ENCODE data around the gene FYB1. TPM values are rescaled to one million over a fixed set of nuclear protein-coding genes. Genes with fewer than 3 reads are reported as not detected.
A peak's percentile ranks its signal among the peaks of the same experiment; 100 is the strongest.

The FYB1 gene
- total RNA-seq, 1 experiment from 2014 or later: 0.46 TPM

DNA sequence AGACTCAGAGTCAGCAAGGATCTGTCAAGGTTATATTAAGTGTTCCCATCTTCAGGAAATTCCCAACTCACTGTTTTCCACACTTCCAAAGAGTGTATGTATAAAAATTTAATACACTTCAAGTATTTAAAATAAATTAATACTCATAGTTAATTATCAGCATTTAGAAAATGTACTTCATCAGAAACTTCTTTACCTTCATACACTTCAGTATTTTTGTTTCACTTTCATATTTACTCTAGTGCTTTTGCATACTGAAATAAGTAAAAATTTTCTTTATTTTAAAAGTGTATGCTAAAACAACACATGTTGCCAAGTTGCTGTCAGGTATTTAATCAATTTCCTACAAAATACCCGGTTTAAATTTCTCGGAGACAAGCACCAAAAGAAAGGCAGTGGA is 161.6 kb downstream of the FYB1 start:
- no peak for DNase-seq (ENCODE audit: low read depth, low spot score)
- Histone ChIP-seq H3K27ac (ENCODE audit: low read length) (peak overlapping the region; percentile 64; the same call in 1 of the 2 replicates), H3K4me1 (ENCODE audit: control insufficient read depth, insufficient read depth, low read length) (peaks cover 3% of the 10 kb centered on the region; the same call in 1 of the 2 replicates), H3K27me3 (ENCODE audit: control insufficient read depth, insufficient read depth, low read length) (no peaks in the 10 kb centered on the region), H3K9me3 (ENCODE audit: control insufficient read depth, insufficient read depth, low read depth, low read length) (no peaks in the 10 kb centered on the region), H3K36me3 (ENCODE audit: control insufficient read depth, insufficient read depth, low read length) (no peaks in the 10 kb centered on the region), H3K4me3 (ENCODE audit: low read depth in 2 of 2, low read length in 2 of 2) (peak overlapping the region; percentile 12 to 20; a peak in 3 of 4 replicates)
- POLR2A ChIA-PET: no interaction called here
- TF ChIP-seq, protein P1, sequence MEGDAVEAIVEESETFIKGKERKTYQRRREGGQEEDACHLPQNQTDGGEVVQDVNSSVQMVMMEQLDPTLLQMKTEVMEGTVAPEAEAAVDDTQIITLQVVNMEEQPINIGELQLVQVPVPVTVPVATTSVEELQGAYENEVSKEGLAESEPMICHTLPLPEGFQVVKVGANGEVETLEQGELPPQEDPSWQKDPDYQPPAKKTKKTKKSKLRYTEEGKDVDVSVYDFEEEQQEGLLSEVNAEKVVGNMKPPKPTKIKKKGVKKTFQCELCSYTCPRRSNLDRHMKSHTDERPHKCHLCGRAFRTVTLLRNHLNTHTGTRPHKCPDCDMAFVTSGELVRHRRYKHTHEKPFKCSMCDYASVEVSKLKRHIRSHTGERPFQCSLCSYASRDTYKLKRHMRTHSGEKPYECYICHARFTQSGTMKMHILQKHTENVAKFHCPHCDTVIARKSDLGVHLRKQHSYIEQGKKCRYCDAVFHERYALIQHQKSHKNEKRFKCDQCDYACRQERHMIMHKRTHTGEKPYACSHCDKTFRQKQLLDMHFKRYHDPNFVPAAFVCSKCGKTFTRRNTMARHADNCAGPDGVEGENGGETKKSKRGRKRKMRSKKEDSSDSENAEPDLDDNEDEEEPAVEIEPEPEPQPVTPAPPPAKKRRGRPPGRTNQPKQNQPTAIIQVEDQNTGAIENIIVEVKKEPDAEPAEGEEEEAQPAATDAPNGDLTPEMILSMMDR (IDR thresholded peaks at IDR 0.05): no peak
- TF ChIP-seq POLR2AphosphoS5 (IDR thresholded peaks at IDR 0.05; ENCODE audit: low read depth, low read length): no peak
- no peak for TF ChIP-seq SIN3A (IDR thresholded peaks at IDR 0.05; ENCODE audit: borderline replicate concordance, insufficient read depth, low read depth, low read length)
- TF ChIP-seq TCF7L2 (IDR thresholded peaks at IDR 0.05; ENCODE audit: low read depth, low read length): no peak
- TF ChIP-seq, protein P2, sequence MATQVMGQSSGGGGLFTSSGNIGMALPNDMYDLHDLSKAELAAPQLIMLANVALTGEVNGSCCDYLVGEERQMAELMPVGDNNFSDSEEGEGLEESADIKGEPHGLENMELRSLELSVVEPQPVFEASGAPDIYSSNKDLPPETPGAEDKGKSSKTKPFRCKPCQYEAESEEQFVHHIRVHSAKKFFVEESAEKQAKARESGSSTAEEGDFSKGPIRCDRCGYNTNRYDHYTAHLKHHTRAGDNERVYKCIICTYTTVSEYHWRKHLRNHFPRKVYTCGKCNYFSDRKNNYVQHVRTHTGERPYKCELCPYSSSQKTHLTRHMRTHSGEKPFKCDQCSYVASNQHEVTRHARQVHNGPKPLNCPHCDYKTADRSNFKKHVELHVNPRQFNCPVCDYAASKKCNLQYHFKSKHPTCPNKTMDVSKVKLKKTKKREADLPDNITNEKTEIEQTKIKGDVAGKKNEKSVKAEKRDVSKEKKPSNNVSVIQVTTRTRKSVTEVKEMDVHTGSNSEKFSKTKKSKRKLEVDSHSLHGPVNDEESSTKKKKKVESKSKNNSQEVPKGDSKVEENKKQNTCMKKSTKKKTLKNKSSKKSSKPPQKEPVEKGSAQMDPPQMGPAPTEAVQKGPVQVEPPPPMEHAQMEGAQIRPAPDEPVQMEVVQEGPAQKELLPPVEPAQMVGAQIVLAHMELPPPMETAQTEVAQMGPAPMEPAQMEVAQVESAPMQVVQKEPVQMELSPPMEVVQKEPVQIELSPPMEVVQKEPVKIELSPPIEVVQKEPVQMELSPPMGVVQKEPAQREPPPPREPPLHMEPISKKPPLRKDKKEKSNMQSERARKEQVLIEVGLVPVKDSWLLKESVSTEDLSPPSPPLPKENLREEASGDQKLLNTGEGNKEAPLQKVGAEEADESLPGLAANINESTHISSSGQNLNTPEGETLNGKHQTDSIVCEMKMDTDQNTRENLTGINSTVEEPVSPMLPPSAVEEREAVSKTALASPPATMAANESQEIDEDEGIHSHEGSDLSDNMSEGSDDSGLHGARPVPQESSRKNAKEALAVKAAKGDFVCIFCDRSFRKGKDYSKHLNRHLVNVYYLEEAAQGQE (IDR thresholded peaks at IDR 0.05; ENCODE audit: insufficient read depth in 1 of 2, low read depth in 2 of 2, low read length in 1 of 2): no peak
- intact Hi-C loops (cut with micrococcal nuclease; ENCODE audit: unreplicated experiment): no loop called here
- no peak for ATAC-seq
- BruUV-seq (replicated peaks): no TSS peak
- CTCF ChIA-PET: no interaction called here
- in situ Hi-C loops (cut with HindIII; ENCODE audit: low pct_unique_long_range_greater_than_20kb, low sequenced_read_pairs): no loop called here

DNA sequence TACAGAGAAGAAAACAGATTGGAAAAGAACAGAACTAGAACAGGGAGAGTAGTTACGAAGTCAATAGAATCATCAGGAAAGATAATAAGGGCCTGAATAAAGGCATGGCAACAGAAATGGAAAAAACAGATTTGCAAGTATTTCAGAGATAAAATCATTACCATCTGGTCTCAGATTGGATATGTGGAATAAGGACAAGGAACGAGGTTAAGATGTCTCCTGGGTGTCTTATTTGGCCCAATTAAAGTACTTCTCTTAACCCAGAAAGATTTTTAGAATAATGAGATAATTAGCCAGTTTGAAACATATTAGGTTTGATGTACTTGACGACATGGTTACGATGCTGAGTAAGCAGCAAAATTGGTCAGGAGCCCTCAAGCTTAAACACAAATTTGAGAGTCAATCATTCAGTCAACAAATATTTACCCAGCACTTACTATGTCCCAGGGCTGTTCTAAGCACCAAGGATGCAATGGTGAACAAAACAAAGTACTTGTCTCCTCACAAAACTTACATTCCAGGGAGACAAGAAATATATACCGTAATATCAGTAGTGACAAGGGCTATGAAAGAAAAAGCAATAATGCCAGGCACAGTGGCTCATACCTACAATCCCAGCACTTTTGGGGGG is 163.5 kb downstream of the FYB1 start:
- ATAC-seq (no peak), DNase-seq (ENCODE audit: low read depth, low spot score) (no peak)
- H3K27ac ChIP-seq (ENCODE audit: low read length): no peak overlapping the region
- no peaks in the 10 kb centered on the region for H3K9me3 ChIP-seq (ENCODE audit: control insufficient read depth, insufficient read depth, low read depth, low read length)
- CTCF ChIA-PET: no interaction called here
- POLR2A ChIA-PET: no interaction called here
- no peak overlapping the region for H3K4me3 ChIP-seq (ENCODE audit: low read depth in 2 of 2, low read length in 2 of 2)
- TF ChIP-seq POLR2AphosphoS5 (IDR thresholded peaks at IDR 0.05; ENCODE audit: low read depth, low read length): no peak
- no peak for TF ChIP-seq SIN3A (IDR thresholded peaks at IDR 0.05; ENCODE audit: borderline replicate concordance, insufficient read depth, low read depth, low read length)
- TF ChIP-seq, protein P1 (IDR thresholded peaks at IDR 0.05): no peak
- TF ChIP-seq, protein P2 (IDR thresholded peaks at IDR 0.05; ENCODE audit: insufficient read depth in 1 of 2, low read depth in 2 of 2, low read length in 1 of 2): no peak
- TF ChIP-seq TCF7L2 (IDR thresholded peaks at IDR 0.05; ENCODE audit: low read depth, low read length): no peak
- in situ Hi-C loops (cut with HindIII; ENCODE audit: low pct_unique_long_range_greater_than_20kb, low sequenced_read_pairs): no loop called here
- BruUV-seq (replicated peaks): no TSS peak
- no peaks in the 10 kb centered on the region for H3K27me3 ChIP-seq (ENCODE audit: control insufficient read depth, insufficient read depth, low read length)
- H3K4me1 ChIP-seq (ENCODE audit: control insufficient read depth, insufficient read depth, low read length): peaks cover 3% of the 10 kb centered on the region; the same call in 1 of the 2 replicates
- no peaks in the 10 kb centered on the region for H3K36me3 ChIP-seq (ENCODE audit: control insufficient read depth, insufficient read depth, low read length)
- intact Hi-C loops (cut with micrococcal nuclease; ENCODE audit: unreplicated experiment): no loop called here

Data from Panc1 (cell line).